GM19395 (cell line): ENCODE data around the gene DNTTIP2.
"Not testable (repeated sequence)": the region's sequence is repeated elsewhere in the genome, so short reads cannot be mapped to it uniquely, and the experiment has no call there.

Experiments used
- ATAC-seq: cut with Tn5 transposase; IDR thresholded peaks from one replicate; pipeline ENCODE4 v1.9.1; 2021; ENCODE audit warnings: mild to moderate bottlenecking, moderate library complexity; ENCODE audit not compliant: unreplicated experiment

DNTTIP2 gene

DNA sequence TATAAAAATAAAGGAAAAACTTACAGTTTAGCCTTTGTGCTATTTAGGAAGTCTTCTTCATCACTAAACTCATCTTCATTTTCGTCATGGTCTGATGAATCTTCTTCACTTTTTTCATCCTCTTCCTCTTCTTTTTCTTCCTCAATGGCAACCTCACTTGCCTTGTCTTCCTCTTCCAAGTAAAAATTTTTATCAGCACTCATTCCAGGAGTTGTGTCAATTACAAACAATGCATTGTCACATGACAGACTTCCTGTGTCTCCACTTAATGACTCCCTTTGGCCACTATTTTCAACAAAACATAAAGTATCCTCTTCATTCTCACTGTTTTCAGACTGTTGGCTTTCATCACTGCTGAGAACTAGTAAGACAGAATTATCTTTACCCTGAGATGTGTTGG, 2.8 kb downstream of the DNTTIP2 start:
- no peak for ATAC-seq

DNA sequence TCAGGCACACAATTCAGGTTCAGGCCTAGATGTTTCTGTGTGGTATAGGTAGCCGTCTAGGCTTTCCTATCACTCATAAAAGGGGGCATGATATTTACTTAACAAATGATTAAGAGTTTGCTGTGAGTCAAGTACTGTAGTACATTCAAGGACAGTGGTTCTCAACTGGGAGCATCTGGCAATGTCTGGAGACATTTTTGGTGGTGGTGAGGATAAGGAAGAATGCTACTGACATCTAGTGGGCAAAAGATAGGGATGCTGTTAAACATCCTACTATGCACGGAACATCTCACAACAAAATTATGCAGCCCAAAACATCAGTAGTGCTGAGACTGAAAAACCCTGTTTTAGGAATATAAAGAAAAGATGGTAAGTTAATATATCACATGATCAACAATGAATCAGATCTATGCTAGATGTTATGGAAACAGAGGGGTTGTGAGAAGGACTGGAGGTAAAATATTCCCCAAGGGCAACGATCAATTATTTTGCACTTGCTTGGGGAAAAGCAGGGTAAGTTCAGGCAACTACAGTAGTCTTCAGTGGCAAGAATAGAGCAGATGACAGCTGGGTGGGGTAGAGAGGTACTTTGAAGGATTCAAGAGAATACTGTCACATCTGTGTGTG, 4.9 kb downstream of the DNTTIP2 start:
- no peak for ATAC-seq

DNA sequence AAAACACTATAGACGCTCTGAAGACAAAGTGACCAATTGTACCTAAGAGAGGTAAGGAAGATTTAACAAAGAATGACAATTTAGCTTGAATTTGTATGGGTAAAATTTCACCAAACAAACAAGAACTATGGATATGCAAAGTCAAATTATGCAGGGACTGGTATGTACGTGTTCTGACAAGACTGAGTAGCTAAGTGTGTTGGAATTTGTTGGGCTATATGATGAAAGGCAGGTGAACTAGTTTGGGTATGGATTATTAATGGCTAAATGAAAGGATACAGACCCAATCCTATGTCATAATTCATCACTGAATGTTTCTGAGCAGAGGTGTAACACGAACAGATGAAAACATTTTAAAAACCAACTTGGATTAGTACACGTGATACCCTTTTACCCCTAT, 7.6 kb downstream of the DNTTIP2 start:
- ATAC-seq = no peak

DNA sequence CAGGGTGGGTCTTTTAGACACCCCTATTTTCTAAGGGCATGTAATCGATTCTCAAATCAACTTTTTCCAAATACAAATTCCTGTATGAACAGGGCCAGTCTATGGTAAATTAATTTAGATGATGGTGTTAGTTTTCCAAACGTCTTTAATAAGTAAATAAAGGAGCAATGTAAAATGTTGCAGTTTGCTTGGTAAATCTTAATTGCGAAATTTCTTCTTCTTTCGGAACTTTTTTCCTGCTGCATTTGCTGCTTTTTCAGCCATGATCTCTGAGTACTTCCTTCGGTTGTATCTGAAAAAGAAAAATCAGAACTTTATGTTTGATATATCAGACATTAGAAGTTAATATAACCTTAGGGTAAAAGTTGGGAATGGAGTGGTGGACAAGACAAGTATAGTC, 9.4 kb downstream of the DNTTIP2 start:
- no peak for ATAC-seq

DNA sequence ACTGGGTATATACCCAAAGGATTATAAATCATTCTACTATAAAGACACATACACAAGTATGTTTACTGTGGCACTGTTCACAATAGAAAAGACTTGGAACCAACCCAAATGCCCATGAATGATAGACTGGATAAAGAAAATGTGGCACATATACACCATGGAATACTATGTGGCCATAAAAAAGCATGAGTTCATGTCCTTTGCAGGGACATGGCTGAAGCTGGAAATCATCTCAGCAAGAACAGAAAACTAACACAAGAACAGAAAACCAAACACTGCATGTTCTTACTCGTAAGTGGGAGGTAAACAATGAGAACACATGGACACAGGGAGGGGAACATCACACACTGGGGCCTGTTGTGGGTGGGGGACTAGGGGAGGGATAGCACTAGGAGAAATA, 10.5 kb downstream of the DNTTIP2 start:
- ATAC-seq = not testable (repeated sequence)

DNA sequence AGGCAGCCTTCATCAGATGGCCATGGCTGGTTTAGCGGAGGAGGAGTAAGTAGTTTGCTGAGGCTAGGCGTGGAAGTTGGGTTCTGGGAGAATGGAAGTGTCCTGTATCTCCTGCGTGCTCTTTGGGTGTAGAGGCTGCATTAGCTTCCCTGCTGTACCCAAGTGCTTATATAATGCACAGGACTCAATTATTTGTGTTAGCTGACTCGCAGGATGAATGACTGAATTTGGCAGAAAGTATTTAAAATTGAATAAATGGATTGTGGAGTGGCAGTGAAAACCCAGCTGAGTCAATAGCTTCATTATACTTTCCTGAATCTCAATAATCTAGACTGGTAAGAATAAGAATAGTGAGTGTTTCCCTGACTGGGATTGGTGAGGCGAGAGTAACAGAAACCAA, 13.8 kb downstream of the DNTTIP2 start:
- ATAC-seq = no peak

DNA sequence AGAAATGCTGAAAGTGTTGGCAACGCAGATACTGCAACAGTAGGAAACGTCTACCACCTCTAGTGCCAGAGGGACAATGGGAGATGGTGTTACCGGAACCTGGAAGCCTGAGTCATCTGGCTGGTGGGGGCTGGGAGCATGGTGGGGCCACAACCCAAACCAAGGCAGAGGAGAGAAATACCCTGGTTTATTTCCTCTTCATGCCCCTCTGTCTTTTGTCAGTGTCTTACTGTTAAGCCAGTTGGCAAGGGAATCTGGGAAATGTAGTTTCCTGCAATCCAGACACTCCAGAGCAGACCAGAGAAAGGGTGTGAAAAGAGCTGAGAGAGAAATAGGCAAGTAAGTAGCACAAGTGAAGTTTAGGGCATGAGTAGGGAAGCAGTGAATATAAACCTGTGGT, 14.8 kb downstream of the DNTTIP2 start:
- no peak for ATAC-seq

DNA sequence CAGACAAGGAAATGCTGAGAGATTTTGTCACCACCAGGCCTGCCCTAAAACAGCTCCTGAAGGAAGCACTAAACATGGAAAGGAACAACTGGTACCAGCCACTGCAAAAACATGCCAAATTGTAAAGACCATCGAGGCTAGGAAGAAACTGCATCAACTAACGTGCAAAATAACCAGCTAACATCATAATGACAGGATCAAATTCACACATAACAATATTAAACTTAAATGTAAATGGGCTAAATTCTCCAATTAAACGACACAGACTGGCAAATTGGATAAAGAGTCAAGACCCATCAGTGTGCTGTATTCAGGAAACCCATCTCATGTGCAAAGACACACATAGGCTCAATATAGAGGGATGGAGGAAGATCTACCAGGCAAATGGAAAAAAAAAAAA, 21.4 kb downstream of the DNTTIP2 start:
- ATAC-seq = not testable (repeated sequence)

DNA sequence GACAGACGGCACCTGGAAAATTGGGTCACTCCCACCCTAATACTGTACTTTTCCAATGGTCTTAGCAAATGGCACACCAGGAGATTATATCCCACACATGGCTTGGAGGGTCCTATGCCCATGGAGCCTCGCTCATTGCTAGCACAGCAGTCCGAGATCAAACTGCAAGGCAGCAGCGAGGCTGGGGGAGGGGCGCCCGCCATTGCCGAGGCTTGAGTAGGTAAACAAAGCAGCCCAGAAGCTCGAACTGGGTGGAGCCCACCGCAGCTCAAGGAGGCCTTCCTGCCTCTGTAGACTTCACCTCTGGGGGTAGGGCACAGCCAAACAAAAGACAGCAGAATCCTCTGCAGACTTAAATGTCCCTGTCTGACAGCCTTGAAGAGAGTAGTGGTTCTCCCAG, 23.0 kb downstream of the DNTTIP2 start:
- ATAC-seq = not testable (repeated sequence)

DNA sequence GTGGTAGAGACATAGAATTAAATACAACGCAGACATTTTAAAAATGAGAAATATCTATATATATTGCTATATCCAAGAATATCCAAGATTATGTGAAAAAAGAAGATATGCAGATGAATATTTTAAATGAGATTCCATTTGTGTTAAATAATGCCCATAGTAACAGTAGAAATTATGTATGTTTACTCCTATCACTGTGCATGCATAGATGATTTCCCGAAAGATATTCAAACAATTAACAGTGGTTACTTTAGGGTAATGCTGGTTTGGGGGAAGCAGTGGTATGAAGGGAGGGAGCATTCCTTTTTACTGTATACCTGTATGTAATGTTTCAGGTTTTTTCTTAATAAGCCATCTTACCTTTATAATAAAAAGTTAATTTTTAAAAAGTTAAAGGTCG, 25.1 kb downstream of the DNTTIP2 start:
- ATAC-seq = no peak

DNA sequence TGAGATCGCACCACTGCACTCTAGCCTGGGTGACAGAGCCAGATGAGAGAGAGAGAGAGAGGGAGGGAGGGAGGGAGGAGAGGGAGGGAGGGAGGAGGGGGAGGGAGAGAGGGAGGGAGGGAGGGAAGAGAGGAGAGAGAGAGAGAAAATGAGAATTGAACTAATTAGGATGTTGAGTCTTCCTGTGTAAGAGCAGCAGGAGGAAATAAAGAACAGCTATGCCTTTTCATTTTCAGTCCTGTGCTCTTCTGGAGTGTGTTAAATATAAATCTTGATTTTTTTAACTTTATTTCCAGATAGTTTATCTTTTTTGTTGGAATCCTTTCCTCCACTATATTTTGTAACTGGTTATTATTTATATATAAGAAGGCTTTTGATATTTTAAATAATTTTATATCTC, 27.1 kb downstream of the DNTTIP2 start:
- ATAC-seq = no peak

DNA sequence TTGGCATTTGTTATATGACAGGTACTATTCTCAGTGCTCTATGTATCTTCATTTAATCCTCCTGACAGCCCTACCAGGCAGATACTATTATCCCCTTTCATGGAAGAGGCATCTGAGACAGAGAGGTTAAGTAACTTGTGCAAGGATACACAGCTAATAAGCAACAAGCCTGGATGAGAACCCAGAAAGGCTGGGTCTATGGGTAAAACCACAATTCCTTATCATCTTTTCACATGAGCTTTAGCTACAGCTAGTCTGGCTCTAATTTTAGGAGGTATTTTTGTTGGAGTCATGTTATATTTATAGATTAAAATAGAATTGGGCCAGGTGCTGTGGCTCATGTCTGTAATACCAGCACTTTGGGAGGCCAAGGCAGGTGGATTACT, 27.7 kb downstream of the DNTTIP2 start:
- no peak for ATAC-seq

DNA sequence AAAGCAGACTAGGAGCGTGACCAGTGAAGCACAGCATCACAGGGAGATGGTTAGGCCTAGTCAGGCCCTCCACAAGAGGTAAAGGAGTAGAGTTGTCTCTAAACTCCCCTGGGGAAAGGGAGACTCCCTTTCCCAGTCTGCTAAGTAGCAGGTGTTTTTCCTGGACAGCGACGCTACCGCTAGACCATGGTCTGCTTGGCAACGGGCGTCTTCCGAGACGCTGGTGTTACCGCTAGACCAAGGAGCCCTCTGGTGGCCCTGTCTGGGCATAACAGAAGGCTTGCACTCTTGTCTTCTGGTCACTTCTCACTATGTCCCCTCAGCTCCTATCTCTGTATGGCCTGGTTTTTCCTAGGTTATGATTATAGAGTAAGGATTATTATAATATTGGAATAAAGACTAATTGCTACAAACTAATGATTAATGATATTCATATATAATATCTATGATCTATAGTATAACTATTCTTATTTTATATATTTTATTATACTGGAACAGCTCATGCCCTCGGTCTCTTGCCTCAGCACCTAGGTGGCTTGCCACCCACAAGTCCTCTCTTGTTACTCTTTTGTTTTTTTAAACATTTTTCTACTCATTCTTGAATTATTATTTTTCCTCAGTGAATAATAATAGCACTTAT, 28.2 kb downstream of the DNTTIP2 start:
- not testable (repeated sequence) for ATAC-seq

DNA sequence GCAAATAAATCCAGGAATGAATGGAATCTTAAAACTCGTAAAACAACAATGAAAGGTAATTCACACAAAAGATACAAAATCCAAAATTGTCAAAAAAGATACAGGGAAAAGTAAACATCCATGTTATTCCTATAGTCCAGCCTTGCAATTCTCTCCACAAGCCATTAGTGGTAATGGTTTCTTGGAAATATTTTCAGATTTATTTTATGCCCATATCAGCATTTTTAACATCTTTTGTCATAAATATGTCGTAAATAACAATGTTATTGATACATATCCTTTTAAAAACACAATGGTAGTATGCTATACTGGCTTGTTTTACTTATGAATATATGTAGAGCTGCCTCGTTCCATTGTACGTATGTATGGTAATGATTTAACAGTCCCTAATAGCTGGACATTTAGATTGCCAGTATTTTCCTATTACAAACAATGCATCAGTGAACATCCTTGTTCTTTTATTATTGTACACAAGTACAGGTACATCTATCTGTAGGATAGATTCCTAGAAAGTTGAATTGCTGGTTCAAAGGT, 30.6 kb downstream of the DNTTIP2 start:
- no peak for ATAC-seq

DNA sequence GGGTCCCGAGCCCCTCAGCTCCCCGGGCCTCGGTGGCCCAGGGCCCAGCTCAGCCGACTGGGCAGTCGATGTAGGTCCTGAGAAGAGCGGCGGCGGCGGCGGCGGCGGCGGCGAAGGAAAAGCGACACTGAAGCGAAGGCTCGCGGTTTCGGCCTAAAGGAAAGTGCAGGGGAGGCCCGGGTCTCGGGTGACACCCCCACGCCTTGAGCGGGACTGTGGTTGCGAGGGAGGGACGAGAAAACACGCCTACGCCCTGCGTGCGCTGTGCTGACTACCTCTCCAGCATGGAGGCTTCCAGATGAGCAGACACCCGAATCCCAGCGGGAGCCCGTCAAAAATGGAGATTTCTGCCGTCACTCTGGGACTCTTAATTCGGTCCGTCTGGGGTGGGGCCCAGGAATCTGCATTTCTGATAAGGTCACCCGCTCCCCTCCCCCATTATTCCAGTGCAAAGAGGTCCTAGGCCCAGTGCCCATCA, 31.2 kb downstream of the DNTTIP2 start:
- peak; percentile 32 for ATAC-seq

DNA sequence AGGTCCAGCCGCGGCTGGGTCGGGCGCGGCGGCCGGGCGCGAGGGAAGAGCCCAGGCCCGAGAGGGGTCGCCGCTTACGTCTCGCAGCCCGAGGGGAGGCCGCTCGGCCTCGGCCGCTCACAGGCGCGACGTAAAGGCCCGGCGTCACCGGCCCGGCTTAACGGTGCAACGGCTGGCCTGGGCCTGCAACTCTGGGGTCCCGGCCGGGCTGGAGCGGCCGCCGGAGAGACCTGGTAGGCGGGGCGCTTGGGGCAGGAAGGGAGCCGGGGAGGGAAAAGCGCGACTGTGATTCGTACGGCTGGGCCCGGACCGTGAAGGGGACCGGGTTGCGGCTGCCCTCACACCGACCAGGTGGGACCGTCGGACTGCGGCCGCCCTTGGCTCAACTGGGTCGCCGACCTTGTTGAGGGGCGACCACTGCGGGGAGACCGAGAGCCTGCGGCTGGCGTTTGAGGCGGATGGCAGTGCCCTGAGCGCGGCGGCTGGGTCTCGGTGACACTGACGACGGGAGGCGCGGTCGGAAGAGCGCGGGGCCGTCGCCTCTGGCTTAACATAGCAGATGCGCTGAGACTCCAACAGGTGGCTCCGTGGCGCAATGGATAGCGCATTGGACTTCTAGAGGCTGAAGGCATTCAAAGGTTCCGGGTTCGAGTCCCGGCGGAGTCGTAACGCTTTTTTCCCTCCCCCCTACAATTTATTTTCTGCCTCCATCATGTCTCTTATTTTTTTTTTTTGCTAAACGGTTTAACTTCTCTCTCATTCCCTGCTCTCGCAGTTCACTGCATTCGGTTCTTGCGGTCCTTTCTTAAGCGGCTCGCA, 31.8 kb downstream of the DNTTIP2 start:
- peak; percentile 74 for ATAC-seq

DNA sequence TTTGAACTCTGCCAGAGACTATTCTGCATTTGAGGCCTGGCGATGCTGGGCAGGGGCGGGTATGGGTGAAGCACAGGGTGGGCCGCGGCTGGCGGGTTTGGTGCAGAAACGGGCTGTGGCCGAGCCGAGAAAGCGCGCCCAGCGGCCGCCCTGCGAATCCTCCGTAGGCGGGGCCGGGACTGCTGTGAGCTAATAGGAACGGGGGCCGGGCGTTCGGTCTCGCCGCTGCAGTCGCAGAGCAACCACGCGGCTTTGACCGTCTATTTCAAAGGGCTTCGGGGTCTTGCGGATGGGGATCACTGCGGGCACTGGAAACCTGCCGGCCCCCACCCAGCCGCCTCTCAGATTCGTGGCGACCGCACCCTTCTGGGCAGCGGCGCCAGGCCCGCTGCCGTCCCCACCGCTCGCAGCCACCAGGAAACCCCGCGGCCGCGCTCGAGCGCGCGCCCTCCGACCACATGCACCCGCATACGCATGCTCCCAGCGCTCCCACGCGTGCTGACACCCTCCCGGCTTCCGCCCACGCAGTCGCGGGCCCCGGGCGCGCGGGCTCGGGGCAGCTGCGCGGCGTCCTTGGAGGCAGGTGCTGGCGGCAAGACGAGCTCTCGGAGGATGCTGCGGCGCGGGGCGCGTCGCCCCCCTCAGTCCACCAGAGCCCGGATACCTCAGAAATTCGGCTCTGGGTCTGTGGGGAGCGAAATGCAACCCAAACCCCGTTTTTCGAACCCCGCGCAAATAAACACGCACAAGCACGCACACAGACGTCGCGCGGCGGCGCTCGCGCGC, 32.6 kb downstream of the DNTTIP2 start:
- peak; percentile 58 for ATAC-seq

DNA sequence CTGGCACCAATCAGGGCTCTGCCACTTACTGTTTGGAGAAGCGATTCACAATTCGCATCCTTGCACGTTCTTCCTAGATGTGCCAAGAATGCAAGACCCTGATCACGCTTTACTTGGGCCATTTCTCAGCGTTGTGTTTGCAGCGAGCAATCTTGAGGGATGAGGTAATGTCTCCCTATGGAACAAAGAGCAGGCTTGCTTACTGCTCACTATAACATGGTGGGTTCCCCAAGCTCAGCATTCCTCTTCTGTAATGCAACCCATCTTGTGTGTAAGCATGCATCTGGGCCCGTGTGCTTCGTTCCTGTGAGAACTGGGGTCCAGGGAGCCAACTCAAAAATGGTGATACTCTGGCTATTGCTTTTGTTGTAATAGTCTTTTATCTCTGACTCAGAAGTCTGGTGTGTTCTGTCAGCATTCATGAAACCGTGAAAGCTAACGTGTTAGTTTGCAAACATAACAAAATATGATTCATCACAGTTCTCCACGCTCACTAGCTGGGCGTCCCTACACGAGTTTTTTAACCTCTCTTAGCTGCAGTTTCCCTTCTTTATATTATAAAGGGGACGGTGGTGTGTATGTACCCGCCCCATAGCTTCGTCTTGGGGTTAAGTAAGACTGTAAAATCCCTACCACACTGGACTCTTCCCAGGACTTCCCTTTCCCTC, 33.3 kb downstream of the DNTTIP2 start:
- ATAC-seq = peak; percentile 18

DNA sequence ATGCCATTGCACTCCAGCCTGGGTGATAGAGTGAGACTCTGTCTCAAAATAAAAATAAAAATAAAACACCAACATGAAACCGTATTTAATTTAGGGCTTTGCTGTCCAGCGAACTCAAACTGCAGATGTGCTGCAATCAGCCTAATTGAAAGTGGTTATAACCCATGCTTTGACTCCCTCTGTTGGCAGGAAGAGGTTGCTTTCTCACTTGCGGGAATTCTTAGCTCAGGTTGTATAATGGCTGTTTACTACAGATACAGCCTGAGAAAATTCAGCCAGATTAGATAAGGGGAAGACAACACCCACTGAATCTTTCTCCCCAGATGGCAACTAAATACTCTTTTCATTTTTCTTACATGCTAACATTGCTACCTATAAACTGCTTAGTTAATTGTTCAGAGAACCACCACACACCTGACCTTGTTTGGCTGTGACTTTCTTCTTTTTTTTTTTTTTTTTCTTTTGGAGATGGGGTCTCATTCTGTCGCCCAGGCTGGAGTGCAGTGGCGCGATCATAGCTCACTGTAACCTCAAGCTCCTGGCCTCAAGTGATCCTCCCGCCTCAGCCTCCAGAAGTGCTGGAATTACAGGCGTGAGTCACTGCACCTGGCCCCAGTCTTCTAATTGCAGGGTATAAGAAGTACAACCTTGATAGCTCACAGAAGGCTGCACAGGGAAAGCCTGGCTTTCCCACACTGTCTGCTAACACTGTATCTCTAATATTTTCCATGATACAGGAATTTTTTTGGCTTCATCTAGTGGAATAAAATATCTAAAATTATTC, 34.6 kb downstream of the DNTTIP2 start:
- ATAC-seq = no peak
